MM.1S (cell line): ENCODE results near the gene ARPIN.
"Not testable (repeated sequence)": the region's sequence is repeated elsewhere in the genome, so short reads cannot be mapped to it uniquely, and the experiment has no call there.

Experiments used
- DNase-seq: peaks from one replicate; pipeline ENCODE4 v3.0.0-alpha.2; 2015
- H2AFZ ChIP-seq: fragments of 300-600 bp; sonication (generic); 2 replicates; pipeline ENCODE4 v1.6.0; 2016; ENCODE audit warnings: antibody characterized with exemption, low read length
- H3F3A ChIP-seq: fragments of 300-600 bp; sonication (generic); 2 replicates; pipeline ENCODE4 v1.6.1; 2016; ENCODE audit warnings: mild to moderate bottlenecking, antibody characterized with exemption, low read length, moderate library complexity, mixed read lengths; ENCODE audit not compliant: insufficient read depth
- H3K27ac ChIP-seq: fragments of 300-600 bp; sonication (generic); 2 replicates; pipeline ENCODE4 v1.5.1; 2016; ENCODE audit warnings: mild to moderate bottlenecking, low read length
- H3K27me3 ChIP-seq: fragments of 300-600 bp; sonication (generic); replicated peaks from 2 replicates; pipeline ENCODE4 v1.6.0; 2016; ENCODE audit warnings: low read length; ENCODE audit not compliant: insufficient read depth
- H3K36me3 ChIP-seq: fragments of 300-600 bp; sonication (generic); replicated peaks from 2 replicates; pipeline ENCODE4 v1.6.1; 2016; ENCODE audit warnings: mild to moderate bottlenecking, low read length, mixed read lengths; ENCODE audit not compliant: insufficient read depth
- H3K4me1 ChIP-seq: fragments of 300-600 bp; sonication (generic); 2 replicates; pipeline ENCODE4 v1.6.1; 2016; ENCODE audit warnings: low read length, mixed read lengths
- H3K4me2 ChIP-seq: fragments of 300-600 bp; sonication (generic); 2 replicates; pipeline ENCODE4 v1.6.0; 2016; ENCODE audit warnings: low read depth, low read length
- H3K4me3 ChIP-seq: fragments of 300-600 bp; sonication (generic); 2 replicates; pipeline ENCODE4 v1.5.1; 2016; ENCODE audit warnings: low read length, mixed read lengths
- H3K79me2 ChIP-seq: fragments of 300-600 bp; sonication (generic); 2 replicates; pipeline ENCODE4 v1.6.1; 2016; ENCODE audit warnings: mixed run types, low read length, mixed read lengths
- H3K9ac ChIP-seq: fragments of 300-600 bp; sonication (generic); 2 replicates; pipeline ENCODE4 v1.6.1; 2016; ENCODE audit warnings: low read length, mixed read lengths
- H3K9me2 ChIP-seq: fragments of 300-600 bp; sonication (generic); replicated peaks from 2 replicates; pipeline ENCODE4 v1.6.1; 2016; ENCODE audit warnings: mild to moderate bottlenecking, low read length, mixed read lengths; ENCODE audit not compliant: insufficient read depth
- H3K9me3 ChIP-seq: fragments of 300-600 bp; sonication (generic); replicated peaks from 2 replicates; pipeline ENCODE4 v1.6.1; 2016; ENCODE audit warnings: mild to moderate bottlenecking, low read length, mixed read lengths; ENCODE audit not compliant: insufficient read depth
- H4K20me1 ChIP-seq: fragments of 300-600 bp; sonication (generic); 2 replicates; pipeline ENCODE4 v1.6.1; 2016; ENCODE audit warnings: mild to moderate bottlenecking, low read length, moderate library complexity, mixed read lengths; ENCODE audit not compliant: insufficient read depth
- EZH2 ChIP-seq: fragments of 300-600 bp; sonication (generic); optimal IDR thresholded peaks from 2 replicates; pipeline ENCODE3; 2017; ENCODE audit warnings: low read depth, mild to moderate bottlenecking, antibody characterized with exemption, low read length, mixed read lengths
- EZH2phosphoT487 ChIP-seq: fragments of 300-600 bp; sonication (generic); IDR thresholded peaks from 2 replicates; pipeline ENCODE4 v1.6.1; 2018; ENCODE audit warnings: antibody characterized with exemption, low read length
- TF ChIP-seq, protein P1 (sequence below): fragments of 300-600 bp; sonication (generic); IDR thresholded peaks from 2 replicates; pipeline ENCODE4 v1.5.1; 2016; ENCODE audit warnings: antibody characterized with exemption, low read length, mixed read lengths

ARPIN gene

DNA sequence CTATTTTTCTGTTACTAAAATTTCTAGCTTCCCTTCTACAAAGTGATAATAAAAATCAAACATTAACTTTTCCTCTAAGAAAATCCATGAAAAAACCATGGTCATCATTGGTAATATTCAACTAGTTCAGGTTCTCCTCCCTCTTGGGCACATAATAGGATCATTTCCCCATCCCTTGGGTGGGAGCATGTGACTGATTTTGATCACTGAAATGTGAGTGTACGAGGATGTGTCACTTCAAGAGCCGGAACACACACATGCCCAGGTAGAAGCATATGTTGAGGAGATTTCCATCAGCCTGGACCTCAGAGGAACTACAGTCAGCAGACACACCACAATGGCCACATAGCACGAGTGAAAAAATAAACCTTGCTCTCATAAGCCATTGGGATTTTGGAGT lies 55.1 kb downstream of the ARPIN start:
- no peaks in the 10 kb centered on the region for H4K20me1 ChIP-seq
- DNase-seq, result no peak
- no peaks in the 10 kb centered on the region for H3K27me3 ChIP-seq
- no peak overlapping the region for H3K4me3 ChIP-seq
- H3K36me3 ChIP-seq, result no peaks in the 10 kb centered on the region
- H3K9me3 ChIP-seq, result no peaks in the 10 kb centered on the region
- no peak overlapping the region for H3K27ac ChIP-seq
- peaks cover 12% of the 10 kb centered on the region for H3F3A ChIP-seq
- H3K4me1 ChIP-seq, result peaks cover 27% of the 10 kb centered on the region
- no peaks in the 10 kb centered on the region for H3K9me2 ChIP-seq
- H3K79me2 ChIP-seq, result peaks cover 6% of the 10 kb centered on the region; the same call in 1 of the 2 replicates
- no peak overlapping the region for H2AFZ ChIP-seq
- no peak for TF ChIP-seq EZH2phosphoT487
- TF ChIP-seq, protein P1, sequence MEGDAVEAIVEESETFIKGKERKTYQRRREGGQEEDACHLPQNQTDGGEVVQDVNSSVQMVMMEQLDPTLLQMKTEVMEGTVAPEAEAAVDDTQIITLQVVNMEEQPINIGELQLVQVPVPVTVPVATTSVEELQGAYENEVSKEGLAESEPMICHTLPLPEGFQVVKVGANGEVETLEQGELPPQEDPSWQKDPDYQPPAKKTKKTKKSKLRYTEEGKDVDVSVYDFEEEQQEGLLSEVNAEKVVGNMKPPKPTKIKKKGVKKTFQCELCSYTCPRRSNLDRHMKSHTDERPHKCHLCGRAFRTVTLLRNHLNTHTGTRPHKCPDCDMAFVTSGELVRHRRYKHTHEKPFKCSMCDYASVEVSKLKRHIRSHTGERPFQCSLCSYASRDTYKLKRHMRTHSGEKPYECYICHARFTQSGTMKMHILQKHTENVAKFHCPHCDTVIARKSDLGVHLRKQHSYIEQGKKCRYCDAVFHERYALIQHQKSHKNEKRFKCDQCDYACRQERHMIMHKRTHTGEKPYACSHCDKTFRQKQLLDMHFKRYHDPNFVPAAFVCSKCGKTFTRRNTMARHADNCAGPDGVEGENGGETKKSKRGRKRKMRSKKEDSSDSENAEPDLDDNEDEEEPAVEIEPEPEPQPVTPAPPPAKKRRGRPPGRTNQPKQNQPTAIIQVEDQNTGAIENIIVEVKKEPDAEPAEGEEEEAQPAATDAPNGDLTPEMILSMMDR, result no peak
- no peak for TF ChIP-seq EZH2
- no peak overlapping the region for H3K9ac ChIP-seq
- H3K4me2 ChIP-seq, result no peak overlapping the region

- H3K79me2 ChIP-seq, result peaks cover 6% of the 10 kb centered on the region; the same call in 1 of the 2 replicates
- peaks cover 10% of the 10 kb centered on the region for H3K4me1 ChIP-seq
- no peak for DNase-seq
- H3K27me3 ChIP-seq, result no peaks in the 10 kb centered on the region
- H3F3A ChIP-seq, result peaks cover 6% of the 10 kb centered on the region
- no peaks in the 10 kb centered on the region for H3K36me3 ChIP-seq
- TF ChIP-seq, protein P1, result no peak
- TF ChIP-seq EZH2phosphoT487, result no peak
- TF ChIP-seq EZH2, result no peak
- no peak overlapping the region for H2AFZ ChIP-seq
- no peaks in the 10 kb centered on the region for H3K9me2 ChIP-seq
- no peak overlapping the region for H3K9ac ChIP-seq
- H3K27ac ChIP-seq, result no peak overlapping the region
- H3K9me3 ChIP-seq, result no peaks in the 10 kb centered on the region
- no peak overlapping the region for H3K4me2 ChIP-seq
- H4K20me1 ChIP-seq, result no peaks in the 10 kb centered on the region
- H3K4me3 ChIP-seq, result no peak overlapping the region
These were observed 56.8 kb downstream of the ARPIN start for GRCh38 chr15:89855948-89856347.

GRCh38 chr15:89854863-89855262 lies 57.9 kb downstream of the ARPIN start:
- not testable (repeated sequence) for H3K36me3 ChIP-seq, H3K27me3 ChIP-seq, H3K4me2 ChIP-seq, H3K9me3 ChIP-seq, H3F3A ChIP-seq, H2AFZ ChIP-seq, H3K79me2 ChIP-seq, H4K20me1 ChIP-seq, H3K4me3 ChIP-seq, H3K27ac ChIP-seq, H3K9ac ChIP-seq, H3K4me1 ChIP-seq, DNase-seq, H3K9me2 ChIP-seq

- Histone ChIP-seq H3F3A (no peaks in the 10 kb centered on the region), H3K4me1 (no peaks in the 10 kb centered on the region), H4K20me1 (no peaks in the 10 kb centered on the region), H3K4me2 (no peak overlapping the region), H3K79me2 (0 out of 2 replicates have a peak, but pooled peaks cover 2% of the 10 kb centered on the region), H3K9ac (no peak overlapping the region), H3K36me3 (no peaks in the 10 kb centered on the region), H3K9me2 (no peaks in the 10 kb centered on the region), H3K9me3 (no peaks in the 10 kb centered on the region), H3K27ac (no peak overlapping the region), H3K27me3 (no peaks in the 10 kb centered on the region), H2AFZ (no peak overlapping the region), H3K4me3 (no peak overlapping the region)
- TF ChIP-seq EZH2phosphoT487 (no peak), EZH2 (no peak)
- TF ChIP-seq, protein P1, result no peak
- DNase-seq, result no peak
These were observed 60.3 kb downstream of the ARPIN start for GRCh38 chr15:89852342-89852995.
